Stimulated activated CD4-positive, alpha-beta T cell treated with anti-CD3 and anti-CD28 coated beads, Interleukin-2, amount 100 ng/mL, for 48 hours (primary cell): ENCODE results near the gene DHX58.

Experiments
- DNase-seq, 2 donors: peaks; one replicate each; pipeline ENCODE4 v3.0.0-alpha.2; 2020

Gene DHX58

DNA sequence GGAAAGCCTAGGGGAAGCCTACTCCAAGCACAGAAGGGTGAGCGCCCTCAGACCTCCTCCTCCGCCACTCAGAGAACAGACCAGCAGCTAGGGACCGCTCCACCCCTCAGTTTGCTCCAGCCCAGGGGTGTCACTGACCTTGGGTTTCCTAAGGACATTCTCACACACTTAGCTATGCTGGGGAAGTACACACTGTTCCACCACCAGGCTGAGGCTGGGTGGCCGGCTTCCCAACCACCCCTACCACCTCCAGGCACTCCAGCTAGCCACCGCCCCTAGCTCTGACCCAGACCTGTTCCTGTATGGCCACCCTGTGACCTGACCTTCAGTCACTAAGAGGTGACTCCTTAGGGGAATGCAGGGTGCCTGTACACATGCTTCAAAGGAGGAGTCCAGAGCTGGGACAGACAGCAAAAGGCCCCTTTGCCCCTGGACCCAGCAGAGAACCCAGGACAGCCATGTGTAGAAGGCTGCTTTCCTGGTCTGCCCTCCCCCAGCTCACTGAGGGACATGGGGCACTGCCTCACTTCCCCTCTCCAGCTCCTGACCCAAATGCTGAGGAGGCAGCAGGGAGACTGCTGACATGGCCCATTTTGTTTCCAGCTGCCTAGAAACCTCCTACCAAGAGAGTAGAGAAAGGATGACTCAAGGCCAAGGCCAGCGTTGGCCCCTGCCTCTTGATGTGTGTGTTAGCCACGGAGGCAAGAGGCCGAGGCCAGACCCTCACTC, 16.8 kb upstream of the DHX58 start:
- DNase-seq = no peak

DNA sequence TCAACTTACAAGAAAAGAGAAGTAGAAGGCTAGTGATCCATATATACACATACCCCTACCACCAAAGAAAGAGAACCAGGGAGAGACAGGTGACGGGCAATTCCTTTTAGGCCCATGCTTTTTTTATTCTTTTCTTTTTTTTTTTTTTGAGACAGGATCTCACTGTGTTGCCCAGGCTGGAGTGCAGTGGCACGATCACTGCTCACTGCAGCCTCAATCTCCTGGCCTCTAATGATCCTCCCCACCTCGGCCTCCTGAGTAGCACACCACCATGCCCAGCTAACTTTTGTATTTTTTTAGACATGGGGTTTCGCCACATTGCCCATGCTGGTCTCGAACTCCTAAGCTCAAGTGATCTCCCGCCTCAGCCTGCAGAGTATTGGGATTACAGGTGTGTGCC, 14.9 kb upstream of the DHX58 start:
- no peak for DNase-seq

DNA sequence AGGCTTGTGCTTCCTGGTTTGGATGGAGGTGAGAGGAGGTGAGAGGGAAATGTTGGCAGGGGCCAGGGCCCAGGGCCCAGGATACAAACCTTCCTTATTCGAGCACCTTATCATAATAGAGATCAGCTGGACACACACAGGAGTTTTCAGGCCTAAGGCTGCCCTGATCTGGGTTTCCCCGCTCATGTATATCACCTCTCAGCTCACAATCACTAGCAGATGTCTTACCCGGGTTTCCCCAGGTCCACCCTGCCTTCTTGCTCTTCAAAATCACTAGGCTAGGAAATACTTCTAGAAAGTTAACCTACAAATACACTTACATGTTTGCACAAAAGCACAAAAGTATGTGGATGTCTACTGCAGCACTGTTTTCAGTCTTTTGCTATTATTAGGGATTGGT, 14.3 kb upstream of the DHX58 start:
- no peak for DNase-seq

GRCh38 chr17:42125565-42125964, 13.1 kb upstream of the DHX58 start:
- DNase-seq = no peak

DNA sequence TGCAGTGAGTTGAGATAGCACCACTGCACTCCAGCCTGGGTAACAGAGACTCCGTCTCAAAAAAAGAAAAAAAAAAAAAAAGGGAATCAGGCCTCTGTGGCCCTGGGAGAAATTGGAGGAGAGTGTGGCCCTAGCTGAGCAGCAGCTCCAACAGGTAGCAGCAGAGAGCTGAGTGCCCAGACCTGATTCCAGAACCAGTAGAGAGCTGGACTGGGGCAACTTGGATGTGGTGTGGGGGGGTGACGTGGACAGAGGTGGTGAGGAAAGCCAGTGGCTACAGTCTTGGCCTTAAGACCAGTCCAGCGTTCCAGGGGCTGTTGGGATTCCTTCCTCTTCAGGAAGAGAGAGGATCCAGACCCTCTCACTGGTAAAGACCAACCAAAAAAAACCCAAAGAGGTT, 11.7 kb upstream of the DHX58 start:
- DNase-seq = no peak

GRCh38 chr17:42122371-42123303, 10.1 kb upstream of the DHX58 start, which contains the start of gene HSPB9:
Gene HSPB9 (plus strand): TSS chr17:42122804. CDS start chr17:42122851, 47 bp downstream.
- no peak for DNase-seq

- DNase-seq = peak; percentile 69 to 75
Observed at GRCh38 chr17:42120770-42121769, 8.6 kb upstream of the DHX58 start, which contains the start of gene KAT2A. Gene KAT2A (minus strand): TSS chr17:42121367. CDS start chr17:42121304, 63 bp downstream.

DNA sequence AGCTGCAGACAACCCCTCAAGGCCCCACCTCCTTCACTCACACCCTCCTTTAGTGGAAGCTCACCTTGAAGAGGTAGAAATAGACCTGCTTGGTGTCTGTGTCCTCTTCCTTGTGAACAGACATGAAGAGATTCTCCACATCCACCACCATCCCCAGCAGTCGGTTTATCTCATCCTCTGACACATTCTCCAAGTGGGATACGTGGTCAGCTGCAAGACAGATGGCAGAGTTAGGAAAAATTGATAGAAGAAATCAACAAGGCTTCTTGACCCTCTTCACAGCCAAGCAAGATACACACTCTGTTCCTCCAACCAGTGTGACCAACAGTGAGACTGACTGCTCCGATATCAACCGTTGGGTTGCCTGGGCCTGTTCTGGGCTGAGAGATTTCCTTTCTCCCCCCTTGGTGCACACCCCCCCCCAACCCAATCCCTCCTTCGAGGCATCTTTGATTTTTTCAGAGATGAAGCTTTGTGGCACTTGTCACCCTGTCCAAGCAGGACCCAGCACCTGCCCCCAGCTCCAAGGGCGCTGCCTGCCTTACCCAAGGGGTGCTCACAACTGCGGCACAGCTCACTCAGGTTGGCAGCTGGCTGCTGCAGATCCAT, 7.8 kb upstream of the DHX58 start:
- no peak for DNase-seq

- no peak for DNase-seq
Observed at GRCh38 chr17:42119301-42119700, 6.8 kb upstream of the DHX58 start.

GRCh38 chr17:42118545-42118944, 6.0 kb upstream of the DHX58 start:
- DNase-seq = peak; percentile 39 to 40

DNA sequence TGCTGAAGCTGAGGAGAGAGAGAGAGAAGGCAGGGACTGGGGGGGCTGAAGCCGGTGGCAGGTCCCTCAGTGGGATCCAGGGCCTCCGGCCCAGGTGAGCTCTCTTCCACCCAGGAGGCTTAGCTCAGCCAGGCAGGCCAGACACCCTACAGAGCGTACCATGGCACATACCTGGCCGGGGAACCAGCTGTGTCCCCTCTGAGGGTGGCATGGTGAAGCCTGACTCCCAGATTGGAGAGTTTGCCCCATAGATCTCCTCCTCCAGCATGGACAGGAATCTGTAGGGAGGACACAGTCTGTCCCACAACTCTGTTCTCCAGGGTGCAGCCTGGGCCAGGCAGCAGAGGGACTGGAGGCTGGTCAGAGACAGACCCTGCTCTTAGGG, 5.6 kb upstream of the DHX58 start:
- no peak for DNase-seq

DNA sequence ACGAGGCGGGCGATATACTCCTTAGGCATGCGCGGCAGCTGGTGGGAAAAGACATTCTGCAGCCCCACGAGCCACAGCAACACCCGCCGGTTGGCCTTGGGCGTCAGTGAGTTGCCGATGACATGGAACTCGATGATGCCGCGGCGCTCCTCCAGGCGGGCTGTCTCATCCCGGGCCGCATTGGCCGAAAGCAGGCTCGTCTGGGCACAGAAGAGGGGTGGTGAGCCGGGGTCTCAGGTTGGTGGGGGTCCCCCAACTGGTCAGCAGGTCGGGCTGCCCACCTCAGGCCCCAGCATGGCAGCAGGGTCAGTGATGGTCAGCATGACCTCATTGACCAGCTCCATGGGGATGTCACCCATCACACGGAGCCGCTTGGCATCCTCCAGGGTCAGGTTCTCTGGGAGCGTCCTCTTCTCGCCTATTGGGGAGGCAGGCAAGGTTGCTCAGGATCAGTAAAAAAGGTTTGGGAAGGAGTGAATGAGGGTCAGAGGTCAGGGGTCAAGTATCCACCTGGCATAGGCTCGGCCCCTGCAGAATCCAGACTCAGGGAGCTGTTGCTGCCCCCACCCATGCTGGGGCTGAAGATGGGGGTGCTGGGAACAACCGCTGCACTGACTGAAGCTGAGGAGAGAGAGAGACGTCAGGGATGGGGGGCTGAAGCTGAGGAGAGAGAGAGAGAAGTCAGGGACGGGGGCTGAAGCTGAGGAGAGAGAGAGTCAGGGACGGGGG, 5.0 kb upstream of the DHX58 start:
- DNase-seq = no peak

- peak; percentile 73 to 77 for DNase-seq
Observed at GRCh38 chr17:42116705-42117396, 4.3 kb upstream of the DHX58 start.

DNA sequence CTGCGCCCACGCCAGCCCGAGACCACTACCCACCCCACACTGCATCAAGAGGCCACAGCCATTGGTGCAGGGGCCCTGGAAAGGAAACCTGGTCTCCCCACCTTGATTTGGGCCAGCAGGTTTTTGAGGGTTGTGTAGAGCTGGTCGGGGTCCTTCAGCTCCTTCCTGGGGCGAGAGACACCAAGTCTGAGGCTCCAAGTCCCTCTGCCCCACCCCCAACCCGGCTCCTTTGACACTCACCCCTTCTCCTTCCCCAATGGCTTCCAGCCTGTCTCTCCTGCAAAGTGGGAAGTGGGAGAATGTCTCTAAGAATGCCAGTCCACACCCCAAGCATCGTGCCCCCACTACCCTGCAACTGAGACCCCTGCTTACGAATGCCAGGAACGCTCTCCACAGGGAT, 1.6 kb upstream of the DHX58 start:
- no peak for DNase-seq

DNA sequence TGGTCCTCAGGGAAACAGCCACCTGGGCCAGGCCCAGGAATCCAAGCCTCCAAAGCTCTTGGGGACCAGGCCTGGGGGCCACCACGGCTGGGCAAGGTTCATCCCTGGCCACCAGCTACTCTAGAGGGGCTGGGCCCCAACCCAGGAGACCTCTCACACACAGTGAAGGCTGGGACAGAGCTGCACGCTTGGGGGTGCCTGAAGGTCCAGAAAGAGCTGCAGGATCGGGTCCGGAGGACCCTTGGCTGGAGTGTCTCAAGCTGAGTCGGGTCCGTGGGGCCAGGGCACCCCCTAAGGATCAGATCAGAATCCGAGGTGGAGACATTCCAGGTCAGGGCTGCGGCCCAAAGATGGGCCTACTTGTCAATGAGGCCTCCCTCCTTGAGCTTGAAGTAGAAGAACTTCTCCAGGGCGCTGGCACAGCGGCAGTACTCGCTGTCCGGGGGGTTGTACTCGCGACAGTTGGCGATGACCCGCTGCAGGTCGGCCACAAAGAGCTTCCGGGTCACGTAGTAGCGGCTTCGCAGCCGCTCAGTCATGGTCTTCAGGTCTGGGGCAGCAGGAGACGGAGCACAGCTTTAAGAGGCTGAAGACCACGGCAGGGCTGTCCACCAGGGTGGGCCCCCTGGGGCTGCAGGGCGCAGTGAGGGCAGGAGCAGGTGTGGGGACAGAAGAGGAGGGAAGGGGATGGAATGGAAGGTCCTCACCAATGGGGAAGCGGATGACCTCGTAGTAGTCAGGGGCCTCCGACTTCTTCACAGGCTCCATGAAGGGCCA, 967 bp upstream of the DHX58 start:
- DNase-seq = no peak

- peak in 1 of 2 donors; percentile 15 for DNase-seq
Observed at GRCh38 chr17:42111871-42112551, 503 bp downstream of the DHX58 start.

DNA sequence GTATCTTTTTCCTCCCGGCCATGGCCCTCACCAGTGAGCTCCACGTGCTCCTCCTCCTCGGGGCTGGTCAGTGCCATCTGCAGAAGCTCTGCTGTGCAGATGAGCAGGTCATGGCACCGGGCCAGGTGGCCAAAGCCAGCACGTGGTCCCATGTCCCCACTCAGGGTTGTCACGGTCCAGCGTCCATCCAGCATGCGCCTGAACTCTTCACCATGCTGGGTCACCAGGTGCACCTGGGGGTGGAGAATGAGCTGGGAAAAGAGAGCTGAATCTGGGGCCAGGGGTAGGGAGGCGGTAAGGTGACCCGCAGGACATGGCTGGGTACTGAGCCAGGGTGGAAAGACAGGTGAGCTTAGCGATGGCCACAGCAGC, 1.3 kb downstream of the DHX58 start:
- no peak for DNase-seq

GRCh38 chr17:42110301-42111264, 1.9 kb downstream of the DHX58 start:
- no peak for DNase-seq
